ENCODE results near the gene KCNMB2.

- TF ChIP-seq CTCF (IDR thresholded peaks at IDR 0.05): no peak
- no peak for TF ChIP-seq POLR2A (IDR thresholded peaks at IDR 0.05)
Observed at GRCh38 chr3:178761461-178761860, 225.2 kb downstream of the KCNMB2 start.
